RPMI7951 (cell line): ENCODE measurements around the gene CGREF1. TPM values are rescaled to one million over a fixed set of nuclear protein-coding genes. Genes with fewer than 3 reads are reported as not detected.

Source experiments
- DNase-seq: peaks from one replicate; pipeline ENCODE4 v3.0.0-alpha.2; 2012; ENCODE audit warnings: low read depth
- total RNA-seq: library from RNA; depleted of rRNA; stranded (reverse); fragments of >200 nt; shearing (Covaris generic); gene quantifications from 2 replicates; pipeline ENCODE4 v1.2.3, GENCODE V29; 2014

CGREF1 gene
- total RNA-seq, 1 experiment from 2014 or later = 5.3 TPM

DNA sequence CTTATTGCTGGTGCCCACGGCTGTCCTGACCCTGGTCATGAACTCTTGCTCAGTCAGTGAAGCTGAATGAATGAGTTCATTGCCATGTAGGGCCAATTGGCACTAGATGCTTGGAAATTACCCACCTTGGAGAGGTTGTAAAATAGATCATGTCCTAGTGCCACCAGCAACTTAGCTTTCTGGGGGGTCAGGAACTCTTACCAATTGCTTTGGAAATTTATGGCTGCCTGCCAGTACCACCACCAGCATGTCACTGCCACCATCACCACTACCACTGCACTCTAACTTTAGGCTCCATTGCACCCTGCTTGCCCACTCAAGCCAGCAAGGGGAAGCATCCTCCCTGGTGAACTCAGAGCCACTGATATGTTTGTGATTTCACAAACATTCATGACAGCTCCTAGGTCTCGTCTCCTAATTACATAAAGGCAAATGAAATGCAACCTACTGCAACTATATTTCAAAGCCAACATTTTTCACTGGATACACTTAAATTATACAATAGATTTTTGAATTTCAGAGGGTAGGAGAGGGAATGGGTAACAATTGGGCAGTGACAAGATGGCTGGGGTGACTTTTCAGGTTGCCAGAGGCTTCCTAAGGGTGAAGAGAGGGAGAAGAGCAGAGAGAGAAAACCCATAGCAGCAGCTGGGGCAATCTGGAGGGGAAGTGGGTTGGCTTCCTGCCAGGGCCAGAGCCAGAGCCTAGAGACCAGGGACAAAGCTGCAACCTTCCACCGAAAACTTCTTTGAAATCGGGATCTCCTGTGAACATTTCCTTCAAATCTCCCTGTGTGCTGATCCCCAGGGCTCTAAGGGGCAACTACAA lies 44.0 kb downstream of the CGREF1 start:
- DNase-seq = peak; percentile 56

DNA sequence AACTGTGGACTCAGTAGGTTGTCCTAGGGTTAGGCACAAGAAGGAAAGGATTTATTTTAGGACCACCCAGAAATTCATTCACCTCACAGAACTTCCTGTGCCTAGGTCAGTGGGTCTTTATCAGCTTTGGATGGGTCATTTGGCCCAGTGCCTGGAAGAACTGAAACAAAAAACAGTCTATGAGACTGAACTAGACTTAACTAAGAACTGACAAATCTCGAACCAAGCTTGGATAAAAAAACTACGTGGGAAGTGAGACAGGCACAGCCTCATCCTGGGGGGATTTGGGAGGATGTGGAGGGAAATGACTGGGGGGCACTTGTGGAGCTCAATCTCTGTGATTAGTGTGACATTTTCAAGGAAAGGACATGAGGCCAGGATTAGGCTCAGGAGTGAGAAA lies 45.1 kb downstream of the CGREF1 start:
- DNase-seq = no peak

DNA sequence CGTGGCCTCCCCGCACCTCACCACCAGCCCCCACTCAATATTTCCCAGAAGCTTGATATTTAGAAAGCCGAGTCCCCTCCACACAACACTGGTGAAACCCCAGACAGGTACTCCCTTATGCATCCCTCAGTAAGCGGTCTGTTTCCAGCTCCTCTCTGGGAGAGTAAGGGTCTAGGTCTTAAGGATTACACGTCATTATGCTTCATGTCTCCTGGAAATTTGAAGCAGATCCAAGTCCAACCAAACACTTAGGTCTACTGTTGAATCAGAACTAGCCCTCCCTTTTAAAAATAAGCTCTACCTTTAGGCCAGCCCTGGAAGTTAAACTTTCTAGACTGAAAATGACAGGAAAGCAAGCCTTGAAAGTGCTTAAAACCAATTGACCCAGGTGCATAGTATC lies 46.0 kb downstream of the CGREF1 start:
- DNase-seq = no peak

DNA sequence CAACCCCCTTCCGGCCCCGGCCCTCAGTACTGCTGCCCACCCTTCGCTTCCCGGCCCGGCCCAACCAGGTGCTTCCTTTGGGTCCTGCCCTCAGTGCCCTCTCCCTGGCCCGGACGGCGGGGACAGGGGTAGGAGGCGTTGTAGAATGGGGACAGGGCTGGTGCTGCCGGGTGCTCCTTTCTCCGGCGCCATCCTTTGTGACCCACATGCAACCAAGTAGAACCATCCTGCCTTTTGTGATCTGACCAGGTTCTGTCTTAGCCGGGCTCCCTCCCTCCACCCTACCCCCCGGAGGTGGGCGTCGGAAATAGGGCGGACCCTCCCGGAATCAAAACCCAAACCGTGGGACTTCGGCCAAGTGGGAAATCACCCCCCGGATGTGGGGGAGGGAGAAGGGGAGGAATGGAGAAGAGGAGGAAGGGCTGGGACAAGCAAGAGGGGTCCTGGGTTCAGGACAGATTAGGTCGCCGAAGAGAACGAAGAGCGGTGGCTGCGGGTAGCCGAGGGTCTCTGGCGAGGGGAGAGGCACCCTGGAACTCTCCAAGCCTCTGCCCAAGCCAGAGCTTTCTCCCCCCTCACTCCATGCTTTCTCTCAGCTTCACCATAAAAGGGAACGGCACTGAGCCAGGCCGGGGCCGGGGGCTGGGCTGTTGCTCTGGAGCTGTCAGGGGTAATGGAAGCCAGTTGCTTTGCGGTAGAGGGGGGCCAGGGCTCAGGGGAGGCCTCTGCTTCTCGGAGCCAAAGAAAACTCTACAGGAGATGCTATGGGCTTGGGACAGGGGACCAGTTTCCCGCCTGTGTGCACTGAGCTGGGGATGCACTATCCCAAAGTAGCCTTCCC lies 46.7 kb downstream of the CGREF1 start:
- peak; percentile 32 for DNase-seq

DNA sequence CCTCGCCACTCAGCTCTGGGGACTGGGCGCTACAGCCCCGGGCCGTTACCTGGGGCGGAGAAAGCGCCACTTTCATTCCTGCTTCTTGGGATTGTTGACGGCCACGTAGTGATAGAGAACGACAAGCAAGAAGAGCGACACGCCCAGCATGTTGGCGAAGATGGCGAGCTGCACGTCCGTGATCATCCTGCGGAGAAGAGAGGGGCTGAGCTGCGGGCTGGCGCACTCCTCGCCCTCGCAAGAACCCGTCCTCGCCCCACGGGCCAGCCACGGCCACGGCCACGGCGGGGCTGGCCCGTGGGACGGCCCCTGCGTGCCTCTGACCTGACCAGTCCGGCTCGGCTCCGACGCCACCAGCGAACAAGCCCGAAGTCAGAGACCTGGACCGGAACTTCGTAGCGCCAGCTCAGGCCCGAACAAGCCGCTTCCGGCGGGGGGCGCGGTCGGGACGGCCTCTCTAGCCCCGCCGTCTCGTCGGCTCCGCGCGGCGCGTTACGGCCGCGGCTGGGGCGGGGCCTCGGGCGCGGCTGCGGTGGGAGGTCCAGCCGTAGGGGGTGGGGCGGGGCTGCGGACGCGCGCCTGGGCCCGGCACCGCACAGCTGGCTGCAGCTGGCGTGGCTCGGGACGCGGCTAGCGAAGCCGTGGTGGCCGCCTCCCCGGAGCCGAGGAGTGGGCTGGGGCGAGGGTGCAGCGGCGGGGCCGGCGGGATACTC lies 47.5 kb downstream of the CGREF1 start, which contains the start of gene OST4:
TSS of gene OST4 (minus strand) at position 378 of the 713 bp plus-strand sequence.
- peak; percentile 93 for DNase-seq

DNA sequence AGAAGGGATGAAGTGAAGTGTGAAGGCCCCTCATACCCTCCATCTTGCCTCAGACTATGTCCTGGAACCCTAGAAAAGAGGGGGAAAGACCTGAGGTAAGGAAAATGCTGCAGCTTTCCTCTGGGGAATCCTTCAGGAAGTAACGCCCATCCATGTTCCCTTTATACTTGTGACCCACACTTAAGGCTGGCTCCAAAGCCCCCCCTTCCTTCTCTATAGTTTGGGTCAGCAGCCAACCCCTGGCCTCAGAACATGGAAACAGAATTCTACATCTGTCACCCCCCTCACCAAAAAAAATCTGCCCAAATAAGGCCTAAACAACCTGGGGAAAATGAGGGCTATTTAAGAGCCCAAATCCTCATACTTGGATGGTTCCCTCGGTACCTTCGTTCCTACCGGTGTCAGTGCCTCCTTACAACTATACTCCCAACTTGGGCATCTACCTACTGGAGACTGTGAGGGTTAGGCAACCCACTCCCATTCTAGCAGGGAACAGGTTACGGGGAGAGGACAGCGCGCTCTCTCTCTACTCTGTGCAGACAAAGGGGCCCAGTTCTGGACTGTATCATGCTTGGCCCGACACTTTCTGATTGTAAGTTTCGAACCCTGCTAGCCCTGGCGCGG lies 48.2 kb downstream of the CGREF1 start:
- no peak for DNase-seq

DNA sequence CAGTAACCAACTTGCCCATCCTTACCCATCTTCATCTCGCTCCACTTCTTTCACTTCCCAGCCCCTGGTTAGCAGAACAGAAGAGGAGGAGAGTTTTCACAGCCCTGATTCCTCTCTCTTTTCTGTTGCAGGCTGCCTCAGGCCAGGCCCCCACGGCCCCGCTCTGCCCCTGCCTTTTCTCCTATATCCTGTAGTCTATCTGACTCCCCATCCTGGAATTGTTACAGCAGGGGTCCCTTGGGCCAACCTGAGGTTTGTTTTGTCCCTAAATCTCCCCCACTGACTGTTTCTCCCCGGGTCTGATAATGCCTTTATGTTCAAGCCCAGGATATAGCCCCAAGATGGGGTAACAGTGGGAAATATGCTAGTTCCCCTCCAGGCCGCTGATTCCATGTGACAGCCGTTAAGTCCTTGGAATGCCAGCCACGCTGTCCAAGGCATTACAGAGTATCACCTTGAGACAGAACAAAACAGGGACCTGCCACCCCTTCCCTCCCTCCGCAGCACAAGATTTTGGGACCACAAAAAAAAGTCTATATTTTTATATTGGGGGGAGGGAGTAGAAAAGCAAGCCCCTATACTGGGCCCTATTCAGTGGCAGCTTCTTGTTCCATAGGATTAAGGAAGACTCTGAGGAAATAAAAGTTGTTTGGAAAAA lies 48.8 kb downstream of the CGREF1 start:
- DNase-seq = no peak

DNA sequence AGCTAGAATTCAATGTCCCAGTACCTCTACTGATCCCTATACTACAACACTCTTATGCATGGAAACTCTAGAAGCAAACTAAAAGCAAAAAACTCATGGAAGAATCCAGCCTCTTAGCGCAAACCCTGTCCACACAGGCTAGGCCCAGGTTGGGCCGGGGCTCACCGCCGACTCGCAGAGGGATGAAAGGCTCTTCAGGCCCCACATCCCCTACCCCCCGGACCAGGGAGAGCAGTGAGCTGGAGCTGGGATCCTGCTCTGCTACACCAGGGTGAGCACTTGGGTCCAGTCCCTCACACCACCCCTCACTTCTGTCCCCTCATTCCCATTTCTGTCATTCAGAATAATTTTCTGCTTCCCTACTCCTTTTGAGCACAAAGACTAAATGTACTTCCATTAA lies 49.5 kb downstream of the CGREF1 start:
- DNase-seq = no peak

DNA sequence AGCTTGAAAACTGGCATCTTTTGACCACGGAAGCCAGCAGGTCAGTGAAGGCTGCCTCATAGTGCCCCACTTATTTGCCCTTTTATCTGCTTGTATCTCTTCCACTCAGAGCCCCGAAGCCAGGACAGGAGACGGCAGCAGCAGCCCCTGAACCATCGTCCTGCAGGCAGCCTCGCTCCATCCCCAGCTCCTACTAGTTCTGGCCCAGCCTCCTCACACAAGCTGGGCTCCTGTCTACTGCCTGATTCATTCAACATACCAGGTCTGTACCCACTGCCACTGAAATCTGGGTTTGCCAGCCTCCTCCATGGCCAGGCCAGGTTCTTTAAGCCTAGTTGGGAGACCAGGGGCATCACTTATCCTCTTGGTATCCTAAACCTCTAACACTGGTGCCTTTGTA lies 51.5 kb downstream of the CGREF1 start:
- no peak for DNase-seq

DNA sequence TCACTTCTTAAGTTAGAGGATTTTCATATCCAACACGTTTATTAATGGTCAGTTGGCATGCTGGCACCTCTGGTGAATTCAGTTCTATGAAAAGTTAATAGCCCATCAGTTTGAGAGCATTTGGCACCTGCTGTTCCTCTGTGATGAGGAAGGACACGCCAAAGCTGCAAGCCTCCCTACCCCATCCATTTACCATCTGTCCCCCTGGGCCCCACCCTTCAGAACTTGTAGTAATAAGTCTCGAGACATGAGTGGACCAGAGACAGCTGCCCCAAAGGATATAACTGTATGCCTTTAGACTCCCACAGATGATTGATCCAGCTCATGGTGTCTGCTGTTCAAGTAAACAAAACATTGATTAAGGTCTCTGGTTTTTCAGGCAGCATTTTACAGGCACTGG lies 53.8 kb downstream of the CGREF1 start:
- no peak for DNase-seq

DNA sequence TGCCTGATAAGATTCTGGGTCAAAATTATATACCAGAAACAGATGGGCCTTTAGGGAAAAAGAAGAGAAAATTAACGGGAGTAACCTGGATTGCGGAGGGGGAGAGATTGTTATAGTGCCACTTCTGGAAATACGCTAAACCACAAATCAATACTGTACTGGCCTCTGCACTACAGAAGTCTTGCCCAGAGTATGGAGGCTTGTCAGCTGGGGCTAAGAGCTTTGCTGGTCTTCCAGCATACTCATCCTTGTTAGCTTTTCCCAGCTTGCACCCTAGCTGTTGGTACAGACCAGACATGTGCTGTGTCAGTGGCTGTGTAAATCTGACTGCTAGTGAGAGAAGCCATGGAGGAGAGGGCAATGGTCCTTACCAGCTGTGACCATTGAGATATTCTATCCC lies 58.6 kb downstream of the CGREF1 start:
- no peak for DNase-seq

DNA sequence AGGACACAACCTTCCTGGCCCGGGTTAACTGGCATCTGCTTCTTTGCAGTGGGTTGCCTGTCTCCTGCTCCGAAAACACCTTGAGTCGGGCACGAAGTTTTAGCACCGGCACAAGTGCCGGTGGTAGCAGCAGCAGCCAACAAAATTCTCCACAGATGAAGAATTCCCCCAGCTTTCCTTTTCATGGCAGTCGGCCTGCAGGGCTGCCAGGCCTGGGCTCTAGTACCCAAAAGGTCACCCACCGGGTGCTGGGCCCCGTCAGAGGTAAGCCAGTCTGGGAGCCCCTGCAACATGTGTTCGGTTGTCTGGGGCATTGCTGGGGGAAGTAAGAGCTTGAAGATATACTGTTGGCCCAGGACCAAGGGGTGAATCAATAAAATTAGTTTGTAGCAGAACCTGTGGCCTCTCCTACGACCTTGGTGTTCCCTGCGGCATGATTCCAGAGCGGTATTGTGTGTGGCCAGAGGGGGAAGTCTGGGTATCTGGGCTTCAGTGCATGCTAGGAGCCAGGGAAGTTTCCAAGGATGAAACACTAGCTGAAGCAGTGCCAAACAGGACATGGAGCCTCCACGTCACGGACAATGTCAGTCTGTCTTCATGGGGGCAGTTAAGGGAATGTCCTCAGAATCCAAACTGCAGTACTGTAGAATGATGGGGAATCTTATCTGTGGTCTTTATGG lies 59.6 kb downstream of the CGREF1 start:
- no peak for DNase-seq

DNA sequence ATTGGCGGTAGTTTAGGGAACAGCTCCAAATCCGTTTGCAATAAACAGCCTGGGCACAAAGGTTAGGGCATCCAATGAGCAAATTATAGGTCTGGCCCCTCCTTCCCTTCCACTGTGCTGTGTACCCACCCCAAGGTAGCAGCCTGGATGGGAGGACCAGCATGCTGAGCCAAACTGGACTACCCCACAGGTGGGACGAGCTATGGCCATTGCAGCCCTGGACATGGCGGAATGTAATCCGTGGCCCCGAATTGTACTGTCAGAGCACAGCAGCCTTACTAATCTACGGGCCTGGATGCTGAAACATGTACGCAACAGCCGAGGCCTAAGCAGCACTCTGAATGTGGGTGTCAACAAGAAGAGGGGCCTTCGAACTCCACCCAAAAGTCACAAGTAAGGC lies 60.7 kb downstream of the CGREF1 start:
- DNase-seq = no peak

DNA sequence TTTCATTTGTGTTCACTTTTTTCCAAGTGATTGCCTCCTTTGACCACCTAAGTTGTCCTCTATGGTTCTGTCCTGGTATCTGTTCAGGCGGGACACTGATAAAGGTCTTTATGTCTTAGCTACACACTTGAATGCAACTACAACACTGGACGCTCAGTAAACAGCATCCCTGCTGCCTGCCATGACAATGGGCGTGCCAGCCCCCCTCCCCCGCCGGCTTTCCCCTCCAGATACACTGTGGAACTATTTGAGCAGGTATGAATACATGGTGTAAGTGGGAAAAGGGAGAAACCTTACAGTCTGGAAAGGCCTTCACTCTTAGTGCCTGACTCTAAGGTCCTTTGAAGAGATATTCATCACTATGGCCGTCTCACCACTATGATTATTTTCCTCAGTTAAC lies 61.7 kb downstream of the CGREF1 start:
- DNase-seq = no peak

DNA sequence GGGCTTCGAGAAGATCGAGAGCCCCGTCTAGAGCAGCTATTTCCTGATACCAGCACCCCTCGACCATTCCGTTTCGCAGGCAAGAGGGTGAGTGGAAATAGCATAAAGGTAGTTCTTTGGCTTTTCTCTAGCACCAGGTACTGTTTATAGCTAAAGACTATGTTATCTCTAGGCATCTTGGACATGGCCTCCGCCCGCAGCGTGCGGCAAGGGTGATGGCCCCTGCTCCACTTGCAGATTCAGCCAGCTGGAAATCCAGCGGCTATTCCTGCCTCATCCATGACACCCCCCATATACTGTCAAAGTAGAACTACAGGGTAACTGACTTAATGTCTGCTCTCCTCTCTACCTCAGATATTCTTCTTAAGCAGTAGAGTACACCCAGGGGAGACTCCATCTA lies 64.2 kb downstream of the CGREF1 start:
- no peak for DNase-seq

DNA sequence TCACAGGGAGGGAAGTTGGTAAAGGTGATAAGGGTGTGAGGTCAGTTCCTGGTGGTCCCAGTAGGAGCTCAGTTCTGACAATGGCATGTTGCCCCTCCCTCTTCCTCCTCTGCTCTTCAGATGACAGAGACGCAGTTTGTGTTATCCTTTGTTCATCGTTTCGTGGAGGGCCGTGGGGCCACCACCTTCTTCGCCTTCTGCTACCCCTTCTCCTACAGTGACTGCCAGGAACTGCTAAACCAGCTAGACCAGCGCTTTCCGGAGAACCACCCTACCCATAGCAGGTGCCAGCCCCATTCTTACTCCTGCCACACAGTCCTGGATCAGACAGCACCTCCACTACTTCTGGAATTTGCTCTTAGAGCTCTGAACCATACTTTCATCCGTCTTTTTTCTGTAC lies 65.2 kb downstream of the CGREF1 start:
- DNase-seq = no peak

DNA sequence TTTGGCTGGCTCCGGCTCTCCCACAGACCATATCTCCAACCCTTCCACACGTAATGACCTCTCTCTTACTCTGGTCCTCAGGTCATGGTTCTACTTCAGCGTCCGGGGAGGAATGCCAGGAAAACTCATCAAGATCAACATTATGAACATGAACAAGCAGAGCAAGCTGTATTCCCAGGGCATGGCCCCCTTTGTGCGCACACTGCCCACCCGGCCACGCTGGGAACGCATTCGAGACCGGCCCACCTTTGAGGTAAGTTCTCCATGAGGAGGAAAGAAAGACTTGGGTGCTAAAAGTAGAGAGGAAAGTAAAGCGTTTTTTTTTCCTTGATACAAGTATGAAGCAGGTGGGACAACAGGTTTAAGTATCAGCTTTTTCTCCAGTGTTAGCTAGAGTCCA lies 65.6 kb downstream of the CGREF1 start:
- no peak for DNase-seq

DNA sequence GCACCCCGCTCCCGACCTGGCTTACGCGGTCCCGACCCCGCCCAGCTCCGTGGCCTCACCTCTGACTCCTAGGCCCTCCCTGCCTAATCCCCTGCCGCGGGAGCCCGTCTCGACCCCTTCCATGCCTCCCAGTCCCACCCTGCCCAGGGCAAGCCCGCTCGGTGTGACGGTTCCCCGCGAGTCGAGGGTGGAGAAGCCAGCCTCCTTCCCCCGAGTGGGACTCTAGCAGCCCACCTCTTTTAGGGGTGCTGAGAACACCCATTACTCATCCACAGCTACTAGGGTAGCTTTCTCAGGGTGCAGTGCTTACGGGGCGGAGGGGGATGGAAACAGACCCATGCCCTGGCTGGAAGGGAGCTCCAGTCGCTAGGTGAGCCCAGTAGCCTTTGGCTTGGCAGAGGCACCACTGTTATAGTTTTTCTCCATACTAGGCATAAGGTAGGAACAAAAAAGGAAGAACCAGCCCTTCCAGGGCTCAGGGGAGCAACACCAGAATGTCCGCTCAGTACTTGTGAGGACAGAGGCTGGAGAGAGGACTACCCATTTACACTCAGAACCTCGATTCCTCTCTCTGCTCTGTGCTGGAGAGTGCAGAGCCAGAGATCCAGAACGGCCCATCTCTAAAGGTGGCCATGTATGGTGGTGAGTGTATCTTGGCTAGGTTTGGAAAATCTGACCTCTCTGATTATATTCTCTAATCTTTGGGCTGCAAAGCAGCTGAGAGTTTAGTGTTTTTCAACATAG lies 66.9 kb downstream of the CGREF1 start:
- no peak for DNase-seq

DNA sequence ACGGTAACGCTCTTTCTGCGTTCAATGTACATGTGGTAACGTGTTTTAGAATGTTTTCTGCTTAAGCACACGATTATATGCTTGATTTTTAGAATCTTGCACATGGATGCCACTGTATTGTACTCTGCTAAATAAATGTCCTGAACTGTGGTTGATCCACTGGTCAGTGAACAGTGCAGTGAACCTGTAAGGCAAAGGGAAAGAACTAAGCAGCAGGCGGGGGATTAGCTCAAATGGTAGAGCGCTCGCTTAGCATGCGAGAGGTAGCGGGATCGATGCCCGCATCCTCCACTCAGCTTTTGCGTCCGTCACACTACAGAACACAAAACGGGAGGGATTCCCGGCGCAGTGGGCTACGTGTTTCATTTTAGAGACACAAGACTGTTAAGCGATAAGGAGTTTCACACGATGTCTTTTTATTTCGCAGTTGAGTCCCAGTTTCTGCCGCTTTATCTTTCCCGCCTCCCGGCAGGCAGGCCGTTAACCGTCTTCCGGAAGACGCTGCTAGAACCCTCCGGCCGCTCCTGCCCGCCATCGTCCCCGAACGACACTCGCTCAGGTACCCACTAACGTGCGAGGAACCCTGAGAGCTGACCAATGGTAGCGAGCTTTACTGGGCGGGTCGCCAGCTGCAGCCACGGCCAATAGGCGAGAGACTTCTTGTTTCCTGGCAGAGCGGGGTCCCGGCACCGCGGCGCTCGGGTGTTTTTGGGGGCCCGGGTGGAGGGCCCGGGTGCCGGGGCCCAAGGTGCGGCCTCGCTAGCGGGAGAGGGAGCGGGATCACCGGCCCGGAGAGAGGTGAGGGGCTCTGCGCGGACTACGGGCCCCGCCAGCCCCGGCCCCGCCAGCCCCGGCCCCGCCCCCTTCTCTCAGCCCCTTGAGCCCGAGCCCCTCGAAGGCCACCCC lies 67.7 kb downstream of the CGREF1 start, which contains the start of gene AGBL5:
TSS of gene AGBL5 (plus strand) at position 673 of the 906 bp plus-strand sequence. CDS start 1,291 bp downstream, outside the sequence.
- peak; percentile 90 for DNase-seq
